Muscle of leg (tissue), 16 donors: Measurements from ENCODE around the gene RAB37. TPM values are rescaled to one million over a fixed set of nuclear protein-coding genes. Genes with fewer than 3 reads are reported as not detected.

Experiments
- DNase-seq: peaks from one replicate; pipeline ENCODE4 v3.0.0; 2013
- H3K27ac ChIP-seq: one replicate; pipeline ENCODE4 v1.5.1; 2013; ENCODE audit warnings: mild to moderate bottlenecking, low read length, control low read depth
- H3K27me3 ChIP-seq: one replicate; pipeline ENCODE4 v1.6.1; 2013; ENCODE audit warnings: low read length; ENCODE audit not compliant: control insufficient read depth, insufficient read depth
- H3K36me3 ChIP-seq: one replicate; pipeline ENCODE4 v1.6.1; 2013; ENCODE audit warnings: low read length; ENCODE audit not compliant: control insufficient read depth, insufficient read depth
- H3K4me1 ChIP-seq: one replicate; pipeline ENCODE4 v1.6.1; 2013; ENCODE audit warnings: low read length; ENCODE audit not compliant: control insufficient read depth, insufficient read depth
- H3K4me3 ChIP-seq: one replicate; pipeline ENCODE4 v1.5.1; 2013; ENCODE audit warnings: low read length, control low read depth
- H3K9me3 ChIP-seq: replicated peaks from 2 replicates; pipeline ENCODE4 v1.6.1; 2013; ENCODE audit warnings: low read depth, low read length; ENCODE audit not compliant: control insufficient read depth
- WGBS: methylation state at CpG from one replicate; pipeline ENCODE4 v1.1.5; 2013; ENCODE audit warnings: missing lambda C conversion rate; ENCODE audit not compliant: insufficient coverage; 5-methylcytosine and 5-hydroxymethylcytosine counted together
- long read RNA-seq, 11 donors: transcript quantifications; one replicate each; lab custom pipeline, GENCODE V29; 2026
- polyA plus RNA-seq, 8 donors: library from polyadenylated mRNA; unstranded; fragments of 120-200 nt; gene quantifications; one replicate each; pipeline versions ENCODE4 v1.2.1 to v1.2.3, GENCODE V29; 2013; ENCODE audit warnings: inconsistent platforms in 1 of 8, low replicate concordance in 1 of 8; ENCODE audit not compliant: insufficient read length in 8 of 8, insufficient read depth in 1 of 8
- total RNA-seq: library from RNA; stranded (reverse); fragments of 120-200 nt; gene quantifications from one replicate; pipeline ENCODE4 v1.2.4, GENCODE V29; 2013

The RAB37 gene, protein sequence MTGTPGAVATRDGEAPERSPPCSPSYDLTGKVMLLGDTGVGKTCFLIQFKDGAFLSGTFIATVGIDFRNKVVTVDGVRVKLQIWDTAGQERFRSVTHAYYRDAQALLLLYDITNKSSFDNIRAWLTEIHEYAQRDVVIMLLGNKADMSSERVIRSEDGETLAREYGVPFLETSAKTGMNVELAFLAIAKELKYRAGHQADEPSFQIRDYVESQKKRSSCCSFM
- total RNA-seq (0.53 TPM), polyA plus RNA-seq (1 to 10 TPM in 5 of 8 donors, under 1 TPM in 3; 0.80 to 1.7 (median 1.1) TPM)
- long read RNA-seq, donor 1: 0 reads
- long read RNA-seq, donor 2: 0 reads
- long read RNA-seq, donor 3: 0 reads
- long read RNA-seq, donor 4, partial matches to known transcripts: 0 of 2 reads
- long read RNA-seq, donor 4, other reads (novel, unspliced or antisense): 0 of 2 reads
- long read RNA-seq, donor 5: 0 reads
- long read RNA-seq, donor 6, partial matches to known transcripts: 0 of 1 reads
- long read RNA-seq, donor 6, other reads (novel, unspliced or antisense): 0 of 1 reads
- long read RNA-seq, donor 7: 0 reads
- long read RNA-seq, donor 8: 0 reads
- long read RNA-seq, donor 9: 0 reads
- long read RNA-seq, donor 10: 0 reads
- long read RNA-seq, donor 11: 0 reads

DNA sequence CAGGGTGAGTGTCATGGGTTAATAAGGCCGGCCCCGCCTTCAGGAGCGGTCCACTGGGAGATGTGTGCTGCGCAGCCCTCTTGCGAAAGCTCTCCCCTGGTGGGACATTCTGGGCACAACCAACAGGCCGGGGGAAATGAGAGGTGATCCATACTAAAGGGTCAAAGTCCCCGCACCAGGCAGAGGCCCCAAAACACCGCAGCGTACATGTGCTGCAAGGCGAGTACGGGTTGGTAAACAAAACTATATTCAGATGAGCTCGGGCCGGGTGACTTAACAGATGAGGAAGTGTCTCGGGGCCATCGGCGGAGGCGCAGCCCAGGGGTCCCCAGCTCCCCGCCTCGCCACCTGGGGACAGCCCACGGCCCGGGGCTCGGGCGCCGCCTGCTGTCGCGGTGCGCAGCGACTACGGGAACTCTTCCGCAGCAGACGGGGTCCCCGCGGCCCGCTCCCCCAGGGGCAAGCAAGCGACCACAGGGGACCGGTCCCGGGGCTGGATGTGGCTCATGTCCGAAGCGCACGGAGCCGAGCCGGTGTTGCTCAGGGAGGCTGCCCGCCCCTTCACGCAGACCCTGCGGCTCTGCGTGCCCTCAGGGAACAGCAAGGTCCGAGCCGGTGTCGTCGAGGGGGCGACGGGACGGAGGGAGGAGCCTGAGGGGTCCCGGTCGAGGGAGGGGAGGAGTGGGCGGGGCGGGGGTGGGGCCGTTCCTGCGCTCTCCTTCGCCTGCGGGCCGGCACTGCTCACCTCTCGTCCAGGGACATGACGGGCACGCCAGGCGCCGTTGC lies at the start of gene RAB37:
Gene RAB37, plus strand, starts transcription at position 744 of the 786 bp plus-strand sequence. Its CDS starts 17 bp downstream, at position 761.
- under 1% methylated on average over 66 of the region's 67 CpGs for WGBS
- Histone ChIP-seq H3K4me1 (peaks cover 33% of the 10 kb centered on the region), H3K4me3 (peak within 1 kb of the TSS; percentile 18), H3K27me3 (peaks cover 54% of the 10 kb centered on the region), H3K9me3 (no peaks in the 10 kb centered on the region), H3K27ac (no peak within 1 kb of the TSS), H3K36me3 (no peaks in the 10 kb centered on the region)
- DNase-seq: no peak

DNA sequence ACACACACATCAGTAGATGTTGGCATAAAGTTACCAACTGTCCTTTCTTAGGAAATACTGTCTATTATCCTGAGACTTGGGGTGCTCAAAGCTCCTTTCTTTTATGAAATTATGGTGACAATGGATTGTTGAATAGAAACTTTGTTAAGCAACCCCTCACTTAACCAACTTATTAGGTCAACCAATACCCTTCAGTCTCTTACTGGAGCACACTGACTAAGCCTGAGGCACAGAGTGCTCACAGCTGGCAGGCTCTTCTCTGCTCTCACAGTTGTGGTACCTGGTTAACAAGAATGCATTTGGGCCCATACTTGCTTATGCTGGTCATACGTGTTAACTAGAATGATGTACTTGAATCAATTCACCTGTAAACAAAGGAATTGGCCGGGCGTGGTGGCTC lies 49.2 kb upstream of the RAB37 start:
- Histone ChIP-seq H3K27ac (no peak overlapping the region), H3K4me3 (no peak overlapping the region), H3K27me3 (peaks cover 3% of the 10 kb centered on the region), H3K36me3 (no peaks in the 10 kb centered on the region), H3K9me3 (no peaks in the 10 kb centered on the region), H3K4me1 (no peaks in the 10 kb centered on the region)
- no peak for DNase-seq
- WGBS: 100% methylated on average over 3 of the region's 3 CpGs

DNA sequence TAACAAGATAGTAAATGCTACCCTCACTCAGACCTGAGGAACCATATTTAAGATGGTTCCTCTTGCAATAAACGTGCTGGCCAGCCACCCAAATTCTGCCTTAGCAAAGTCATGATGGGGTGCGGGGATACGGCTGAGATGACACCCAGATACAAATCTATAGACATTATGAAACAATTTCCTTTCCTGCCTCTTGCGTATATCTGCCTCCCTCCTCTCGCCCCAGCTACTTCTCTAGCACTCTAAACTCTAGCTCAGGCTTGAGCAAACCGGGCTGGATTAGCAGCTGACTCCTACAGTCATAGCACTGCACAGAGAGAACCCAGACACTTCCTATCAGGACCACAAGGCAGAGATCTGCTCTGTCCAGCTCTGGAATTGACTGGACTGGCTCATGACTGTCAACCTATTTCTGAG lies 46.6 kb upstream of the RAB37 start:
- 48% methylated on average over 6 of the region's 6 CpGs for WGBS
- peak; percentile 67 for DNase-seq
- no peaks in the 10 kb centered on the region for H3K9me3 ChIP-seq
- H3K36me3 ChIP-seq: no peaks in the 10 kb centered on the region
- H3K4me3 ChIP-seq: no peak overlapping the region
- H3K27me3 ChIP-seq: peaks cover 8% of the 10 kb centered on the region
- H3K4me1 ChIP-seq: no peaks in the 10 kb centered on the region
- H3K27ac ChIP-seq: peak overlapping the region; percentile 35

DNA sequence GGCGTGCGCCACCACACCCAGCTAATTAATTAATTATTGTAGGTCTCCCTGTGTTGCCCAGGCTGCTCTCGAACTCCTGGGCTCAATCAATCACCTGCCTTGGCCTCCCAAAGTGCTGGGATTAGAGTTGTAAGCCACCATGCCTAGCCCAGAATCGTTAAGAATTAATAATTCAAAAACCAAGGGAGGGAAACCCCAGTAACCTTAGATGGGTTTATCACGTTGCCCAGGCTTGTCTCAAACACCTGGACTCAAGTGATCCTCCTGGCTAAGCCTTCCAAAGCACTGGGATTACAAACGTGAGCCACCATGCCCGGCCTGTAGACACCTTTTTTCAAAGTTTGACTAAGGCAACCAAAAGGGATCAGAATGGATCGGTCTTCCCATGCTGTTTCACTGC lies 45.9 kb upstream of the RAB37 start:
- H3K36me3 ChIP-seq: no peaks in the 10 kb centered on the region
- WGBS: 70% methylated on average over 5 of the region's 8 CpGs
- H3K4me3 ChIP-seq: no peak overlapping the region
- no peaks in the 10 kb centered on the region for H3K9me3 ChIP-seq
- DNase-seq: no peak
- H3K4me1 ChIP-seq: no peaks in the 10 kb centered on the region
- peaks cover 8% of the 10 kb centered on the region for H3K27me3 ChIP-seq
- no peak overlapping the region for H3K27ac ChIP-seq

DNA sequence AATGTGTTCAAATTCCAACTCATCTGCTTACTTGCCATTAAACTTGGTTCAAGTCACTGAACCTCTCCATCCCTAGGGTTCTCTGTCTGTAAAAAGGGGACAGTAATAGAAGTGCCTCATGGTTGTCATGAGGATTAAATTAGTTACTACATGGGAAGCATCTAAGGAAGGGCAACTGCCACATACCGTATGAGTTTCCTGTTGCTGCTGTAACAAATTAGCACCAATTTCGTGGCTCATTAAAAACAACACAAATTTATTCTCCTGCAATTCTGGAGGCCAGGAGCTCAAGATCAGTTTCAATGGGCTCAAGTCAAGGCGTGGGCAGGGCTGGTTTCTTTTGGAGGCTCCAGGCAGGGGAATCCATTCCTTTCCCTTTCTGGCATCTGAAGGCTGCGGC lies 43.0 kb upstream of the RAB37 start:
- WGBS: 60% methylated on average over 3 of the region's 4 CpGs
- Histone ChIP-seq H3K9me3 (no peaks in the 10 kb centered on the region), H3K4me3 (no peak overlapping the region), H3K36me3 (no peaks in the 10 kb centered on the region), H3K27me3 (peaks cover 8% of the 10 kb centered on the region), H3K4me1 (no peaks in the 10 kb centered on the region), H3K27ac (no peak overlapping the region)
- no peak for DNase-seq

DNA sequence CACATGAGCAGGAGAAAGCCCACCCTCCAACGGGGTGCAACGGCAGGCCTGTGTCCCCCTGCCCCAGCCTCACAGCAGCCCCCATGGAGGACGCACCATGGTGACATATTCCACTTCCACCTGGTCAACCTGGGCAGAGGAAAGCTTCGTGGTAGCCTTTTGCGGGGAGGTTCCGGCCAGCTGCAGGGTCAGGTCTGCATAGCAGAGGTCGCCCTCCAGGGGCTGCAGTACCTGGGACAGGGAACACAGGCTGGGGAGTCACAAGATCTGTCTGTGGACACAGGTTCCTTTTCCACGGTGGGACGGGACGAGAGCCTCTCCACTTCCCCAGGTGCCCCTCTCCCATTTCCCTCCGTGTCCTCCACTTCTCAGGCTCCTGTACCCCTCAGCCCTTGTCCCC lies 41.4 kb upstream of the RAB37 start:
- no peak overlapping the region for H3K4me3 ChIP-seq
- H3K27me3 ChIP-seq: peaks cover 8% of the 10 kb centered on the region
- no peak overlapping the region for H3K27ac ChIP-seq
- WGBS: 75% methylated on average over 5 of the region's 11 CpGs
- H3K4me1 ChIP-seq: no peaks in the 10 kb centered on the region
- no peaks in the 10 kb centered on the region for H3K9me3 ChIP-seq
- no peaks in the 10 kb centered on the region for H3K36me3 ChIP-seq
- no peak for DNase-seq

DNA sequence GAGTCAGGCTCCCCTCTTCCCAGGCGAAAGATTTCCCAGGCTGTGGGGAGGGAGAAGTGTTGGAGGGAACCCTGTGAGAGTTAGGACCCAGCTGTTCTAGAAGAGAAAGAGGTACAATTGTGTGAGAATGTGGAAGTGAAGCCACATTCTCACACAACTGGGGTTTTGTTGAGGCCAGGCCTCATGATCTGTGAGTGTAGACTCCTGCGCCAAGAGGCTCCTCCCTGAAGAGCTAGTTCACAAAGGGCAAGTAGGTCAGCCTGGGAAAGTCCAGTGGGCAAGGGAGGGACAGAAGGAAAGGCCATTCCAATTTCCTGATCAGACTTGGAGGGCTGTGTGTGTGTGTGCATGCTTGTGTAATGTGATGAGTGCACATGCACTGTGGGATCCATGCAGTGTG lies 39.5 kb upstream of the RAB37 start:
- no peak overlapping the region for H3K27ac ChIP-seq
- no peaks in the 10 kb centered on the region for H3K4me1 ChIP-seq
- 80% methylated on average over 1 of the region's 2 CpGs for WGBS
- H3K36me3 ChIP-seq: no peaks in the 10 kb centered on the region
- H3K27me3 ChIP-seq: peaks cover 6% of the 10 kb centered on the region
- DNase-seq: peak; percentile 29
- no peak overlapping the region for H3K4me3 ChIP-seq
- H3K9me3 ChIP-seq: no peaks in the 10 kb centered on the region

DNA sequence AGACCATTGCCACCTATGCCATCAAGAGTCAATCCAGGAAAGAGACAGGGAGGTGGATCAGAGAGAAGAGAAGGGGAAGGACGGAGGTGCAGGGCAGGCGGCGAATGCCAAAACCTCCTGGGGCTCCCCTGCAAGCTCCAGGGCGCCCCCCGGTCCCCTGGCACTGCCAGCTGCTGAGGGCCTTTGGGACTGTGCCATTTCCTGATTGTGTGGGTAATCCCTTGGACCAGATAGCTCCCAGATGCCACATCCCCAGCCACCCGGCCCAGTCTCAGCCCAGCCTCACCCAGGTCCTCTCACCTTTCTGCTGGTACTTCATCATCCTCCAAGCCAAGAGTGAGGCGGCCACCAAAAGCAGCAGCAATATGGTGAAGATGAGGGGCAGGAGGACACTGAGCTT lies 39.0 kb upstream of the RAB37 start:
- WGBS: 73% methylated on average over 4 of the region's 7 CpGs
- no peaks in the 10 kb centered on the region for H3K4me1 ChIP-seq
- H3K27me3 ChIP-seq: peaks cover 7% of the 10 kb centered on the region
- H3K9me3 ChIP-seq: no peaks in the 10 kb centered on the region
- H3K4me3 ChIP-seq: no peak overlapping the region
- H3K36me3 ChIP-seq: no peaks in the 10 kb centered on the region
- no peak overlapping the region for H3K27ac ChIP-seq
- no peak for DNase-seq

DNA sequence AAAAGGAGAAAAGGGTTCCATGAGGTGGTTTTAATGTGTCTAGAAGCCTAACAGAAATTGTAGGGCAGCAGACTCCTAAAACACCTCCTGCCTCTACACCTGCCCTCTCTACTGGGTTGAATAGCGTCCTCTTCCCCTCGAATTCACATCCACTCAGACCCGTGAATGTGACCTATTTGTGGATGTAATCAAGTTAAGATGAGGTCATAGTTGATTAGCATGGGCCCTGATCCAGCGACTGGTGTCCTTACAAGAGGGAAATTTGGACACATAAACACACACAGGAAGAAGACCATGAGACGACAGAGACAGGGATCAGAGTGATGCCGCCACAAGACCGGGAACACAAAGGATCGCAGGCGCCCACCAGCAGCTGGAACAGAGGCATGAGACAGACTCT lies 37.8 kb upstream of the RAB37 start:
- no peak overlapping the region for H3K4me3 ChIP-seq
- no peak overlapping the region for H3K27ac ChIP-seq
- DNase-seq: no peak
- peaks cover 6% of the 10 kb centered on the region for H3K27me3 ChIP-seq
- WGBS: 84% methylated on average over 6 of the region's 9 CpGs
- no peaks in the 10 kb centered on the region for H3K9me3 ChIP-seq
- H3K4me1 ChIP-seq: no peaks in the 10 kb centered on the region
- H3K36me3 ChIP-seq: no peaks in the 10 kb centered on the region
